Effector memory CD4-positive, alpha-beta T cell (primary cell): ENCODE measurements around the gene SLC39A13.

Source experiments
- DNase-seq, 3 donors: peaks; one replicate each; pipeline ENCODE4 v3.0.0-alpha.2; 2020
- H3K27ac ChIP-seq: 2 replicates; pipeline ENCODE4 v1.7.0; 2013; ENCODE audit warnings: mild to moderate bottlenecking, low read length, moderate library complexity; ENCODE audit not compliant: insufficient read depth, poor library complexity, severe bottlenecking
- H3K27me3 ChIP-seq: replicated peaks from 2 replicates; pipeline ENCODE4 v1.7.0; 2013; ENCODE audit warnings: mild to moderate bottlenecking, low read length; ENCODE audit not compliant: insufficient read depth, control insufficient read depth, poor library complexity, severe bottlenecking
- H3K36me3 ChIP-seq: 2 replicates; pipeline ENCODE4 v1.7.0; 2013; ENCODE audit warnings: mild to moderate bottlenecking, low read length, moderate library complexity; ENCODE audit not compliant: control insufficient read depth, insufficient read depth
- H3K4me1 ChIP-seq: 2 replicates; pipeline ENCODE4 v1.7.0; 2013; ENCODE audit warnings: low read length, mild to moderate bottlenecking; ENCODE audit not compliant: control insufficient read depth, insufficient read depth, poor library complexity, severe bottlenecking
- H3K4me3 ChIP-seq: 2 replicates; pipeline ENCODE4 v1.7.0; 2013; ENCODE audit warnings: low read length, low read depth, mild to moderate bottlenecking; ENCODE audit not compliant: insufficient read depth, poor library complexity, severe bottlenecking
- H3K9me3 ChIP-seq: 2 replicates; pipeline ENCODE4 v1.7.0; 2013; ENCODE audit warnings: mild to moderate bottlenecking, low read length, moderate library complexity; ENCODE audit not compliant: control insufficient read depth

Gene SLC39A13

DNA sequence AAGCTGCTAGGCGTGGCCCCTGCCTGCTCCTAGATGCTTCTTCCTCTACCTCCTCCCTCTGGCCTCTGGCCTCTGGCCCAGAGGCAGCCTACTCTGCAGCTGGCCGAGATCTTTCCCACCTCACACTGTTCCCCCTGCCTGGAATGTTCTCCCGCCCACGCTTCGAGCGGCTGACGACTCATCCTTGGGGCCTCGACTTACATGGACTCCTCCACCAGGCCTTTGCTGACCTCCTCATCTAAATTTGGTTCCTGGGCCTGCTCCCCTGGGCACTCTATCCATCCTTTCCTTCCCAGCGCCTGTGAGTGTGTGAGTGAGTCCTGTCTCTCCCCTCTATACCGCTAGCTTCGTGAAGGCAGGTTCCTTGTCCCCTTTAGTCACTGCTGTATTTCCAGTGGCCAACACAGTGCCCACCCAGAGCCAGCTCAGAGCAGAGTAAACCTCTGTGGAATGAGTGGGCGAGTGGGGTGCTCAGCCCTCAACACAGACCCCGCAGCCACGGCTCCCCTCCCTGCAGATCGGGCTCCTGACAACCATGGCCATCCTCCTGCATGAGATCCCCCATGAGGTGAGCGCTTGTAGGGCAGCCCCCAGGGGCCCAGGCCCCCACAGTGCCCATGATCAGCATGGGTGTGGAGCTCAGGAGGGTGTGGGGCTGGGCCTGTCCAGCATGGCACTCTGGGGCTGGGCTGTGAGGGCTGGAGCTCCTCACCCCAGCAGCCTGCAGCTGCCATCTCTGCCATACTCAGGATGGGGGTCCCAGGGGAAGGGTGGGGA is 5.7 kb downstream of the SLC39A13 start:
- Histone ChIP-seq H3K27ac (no peak overlapping the region), H3K36me3 (peaks cover 43% of the 10 kb centered on the region)

DNA sequence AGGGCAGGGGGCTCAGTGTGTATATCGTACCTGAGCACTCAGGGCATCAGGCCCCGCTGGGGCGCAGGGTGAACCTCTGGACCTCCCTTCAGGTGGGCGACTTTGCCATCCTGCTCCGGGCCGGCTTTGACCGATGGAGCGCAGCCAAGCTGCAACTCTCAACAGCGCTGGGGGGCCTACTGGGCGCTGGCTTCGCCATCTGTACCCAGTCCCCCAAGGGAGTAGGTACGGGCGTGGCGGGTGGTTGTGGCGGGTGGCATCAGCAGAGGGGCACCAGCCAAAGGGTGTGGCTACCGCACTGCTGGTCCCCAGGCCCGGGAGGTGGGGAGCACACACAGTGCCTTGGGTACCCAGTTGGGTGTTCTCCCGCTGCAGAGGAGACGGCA is 6.3 kb downstream of the SLC39A13 start:
- Histone ChIP-seq H3K27ac (no peak overlapping the region), H3K36me3 (peaks cover 47% of the 10 kb centered on the region), H3K4me3 (no peak overlapping the region)

More for the DNA sequence above, 5.7 kb downstream of the SLC39A13 start:
- Histone ChIP-seq H3K4me3 (no peak overlapping the region), H3K4me1 (peaks cover 5% of the 10 kb centered on the region), H3K27me3 (no peaks in the 10 kb centered on the region), H3K9me3 (no peaks in the 10 kb centered on the region)
- DNase-seq = no peak

DNA sequence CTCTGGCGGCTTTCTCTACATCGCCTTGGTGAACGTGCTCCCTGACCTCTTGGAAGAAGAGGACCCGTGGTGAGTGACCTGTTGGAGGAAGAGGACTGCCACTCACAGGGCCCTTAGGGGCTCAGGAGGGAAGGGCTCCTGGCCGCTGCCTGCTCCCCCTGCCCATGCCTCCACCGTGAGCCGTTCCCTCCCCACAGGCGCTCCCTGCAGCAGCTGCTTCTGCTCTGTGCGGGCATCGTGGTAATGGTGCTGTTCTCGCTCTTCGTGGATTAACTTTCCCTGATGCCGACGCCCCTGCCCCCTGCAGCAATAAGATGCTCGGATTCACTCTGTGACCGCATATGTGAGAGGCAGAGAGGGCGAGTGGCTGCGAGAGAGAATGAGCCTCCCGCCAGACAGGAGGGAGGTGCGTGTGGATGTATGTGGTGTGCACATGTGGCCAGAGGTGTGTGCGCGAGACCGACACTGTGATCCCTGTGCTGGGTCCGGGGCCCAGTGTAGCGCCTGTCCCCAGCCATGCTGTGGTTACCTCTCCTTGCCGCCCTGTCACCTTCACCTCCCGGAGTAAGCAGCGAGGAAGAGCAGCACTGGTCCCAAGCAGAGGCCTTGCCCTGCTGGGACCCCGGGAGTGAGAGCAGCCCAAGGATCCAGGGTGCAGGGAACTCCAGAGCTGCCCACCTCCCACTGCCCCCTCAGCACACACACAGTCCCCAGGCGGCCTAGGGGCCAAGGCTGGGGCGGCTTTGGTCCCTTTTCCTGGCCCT is 6.9 kb downstream of the SLC39A13 start:
- Histone ChIP-seq H3K36me3 (peaks cover 53% of the 10 kb centered on the region), H3K27ac (no peak overlapping the region), H3K4me3 (no peak overlapping the region), H3K4me1 (no peaks in the 10 kb centered on the region), H3K9me3 (no peaks in the 10 kb centered on the region), H3K27me3 (no peaks in the 10 kb centered on the region)
- no peak for DNase-seq

More for the DNA sequence above, 6.3 kb downstream of the SLC39A13 start:
- no peak for DNase-seq
- Histone ChIP-seq H3K9me3 (no peaks in the 10 kb centered on the region), H3K27me3 (no peaks in the 10 kb centered on the region), H3K4me1 (no peaks in the 10 kb centered on the region)

DNA sequence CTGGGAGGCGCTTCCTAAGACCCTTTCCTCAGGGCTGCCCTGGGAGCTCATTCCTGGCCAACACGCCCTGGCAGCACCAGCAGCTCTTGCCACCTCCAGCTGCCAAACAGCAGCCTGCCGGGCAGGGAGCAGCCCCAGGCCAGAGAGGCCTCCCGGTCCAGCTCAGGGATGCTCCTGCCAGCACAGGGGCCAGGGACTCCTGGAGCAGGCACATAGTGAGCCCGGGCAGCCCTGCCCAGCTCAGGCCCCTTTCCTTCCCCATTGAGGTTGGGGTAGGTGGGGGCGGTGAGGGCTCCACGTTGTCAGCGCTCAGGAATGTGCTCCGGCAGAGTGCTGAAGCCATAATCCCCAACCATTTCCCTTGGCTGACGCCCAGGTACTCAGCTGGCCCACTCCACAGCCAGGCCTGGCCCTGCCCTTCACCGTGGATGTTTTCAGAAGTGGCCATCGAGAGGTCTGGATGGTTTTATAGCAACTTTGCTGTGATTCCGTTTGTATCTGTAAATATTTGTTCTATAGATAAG is 7.6 kb downstream of the SLC39A13 start:
- H3K27me3 ChIP-seq = no peaks in the 10 kb centered on the region
- no peak for DNase-seq
- H3K4me1 ChIP-seq = no peaks in the 10 kb centered on the region
- H3K4me3 ChIP-seq = no peak overlapping the region
- H3K9me3 ChIP-seq = no peaks in the 10 kb centered on the region
- peaks cover 59% of the 10 kb centered on the region for H3K36me3 ChIP-seq
- H3K27ac ChIP-seq = no peak overlapping the region

DNA sequence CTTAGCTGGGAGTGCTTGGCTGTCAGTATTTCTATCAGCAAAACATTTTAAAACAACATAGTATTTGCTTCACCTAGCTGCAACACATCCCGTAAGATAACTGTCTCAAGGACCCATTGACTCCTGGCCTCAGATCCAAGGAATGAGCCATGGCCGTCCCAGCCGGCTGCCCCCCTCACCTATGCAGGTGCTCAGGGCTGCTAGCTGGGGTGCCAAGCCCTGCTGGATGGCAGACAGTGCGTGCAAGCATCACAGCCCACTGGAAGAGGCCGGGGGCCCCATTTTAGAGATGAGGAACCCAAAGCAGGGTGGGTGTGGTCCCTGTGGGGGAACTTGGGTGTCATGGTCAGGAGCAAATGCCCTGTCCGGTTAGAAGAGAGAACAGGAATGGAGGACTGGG is 9.3 kb downstream of the SLC39A13 start:
- H3K9me3 ChIP-seq = no peaks in the 10 kb centered on the region
- H3K27me3 ChIP-seq = no peaks in the 10 kb centered on the region
- H3K27ac ChIP-seq = no peak overlapping the region
- H3K4me3 ChIP-seq = no peak overlapping the region
- H3K4me1 ChIP-seq = no peaks in the 10 kb centered on the region
- H3K36me3 ChIP-seq = peaks cover 76% of the 10 kb centered on the region
- DNase-seq = no peak

DNA sequence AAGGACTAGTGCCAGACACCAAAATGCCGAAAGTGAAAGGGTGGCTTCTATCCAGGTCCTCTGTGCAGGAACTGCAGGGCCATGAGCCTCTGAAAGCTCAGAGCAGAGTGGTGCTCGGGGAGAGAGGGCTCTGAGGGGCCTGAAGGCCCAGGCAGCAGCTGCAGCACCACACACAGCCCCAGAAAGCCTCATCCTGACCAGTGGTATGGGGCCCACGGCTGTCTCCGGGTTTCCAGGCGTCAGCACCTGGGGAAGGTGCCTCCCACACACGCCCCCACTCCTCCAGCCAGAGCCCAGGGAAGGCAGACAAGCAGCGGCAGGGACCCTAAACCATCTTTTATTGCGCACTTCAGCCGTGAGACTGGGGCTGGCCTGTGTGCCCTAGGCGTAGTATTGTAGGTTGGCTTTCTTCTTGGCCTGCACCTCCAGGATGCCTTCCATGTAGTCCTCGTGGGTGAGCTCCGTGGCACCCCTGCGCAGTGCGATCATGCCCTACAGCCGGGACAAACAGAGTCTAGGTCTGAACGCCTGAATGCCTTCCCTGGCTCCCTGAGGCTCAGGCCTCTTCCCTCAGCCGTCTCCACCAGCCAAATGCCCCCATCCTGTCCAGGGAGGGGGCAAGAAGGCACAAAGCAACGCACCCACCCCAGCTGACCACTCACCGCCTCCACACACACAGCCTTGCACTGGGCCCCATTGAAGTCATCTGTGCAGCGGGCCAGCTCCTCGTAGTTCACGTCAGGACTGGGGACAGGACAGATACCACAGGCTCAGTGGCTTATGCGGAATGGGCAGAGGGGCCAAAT is 10.3 kb downstream of the SLC39A13 start:
- Histone ChIP-seq H3K4me3 (no peak overlapping the region), H3K36me3 (peaks cover 79% of the 10 kb centered on the region), H3K27ac (no peak overlapping the region), H3K27me3 (no peaks in the 10 kb centered on the region), H3K9me3 (no peaks in the 10 kb centered on the region), H3K4me1 (no peaks in the 10 kb centered on the region)
- DNase-seq = no peak

DNA sequence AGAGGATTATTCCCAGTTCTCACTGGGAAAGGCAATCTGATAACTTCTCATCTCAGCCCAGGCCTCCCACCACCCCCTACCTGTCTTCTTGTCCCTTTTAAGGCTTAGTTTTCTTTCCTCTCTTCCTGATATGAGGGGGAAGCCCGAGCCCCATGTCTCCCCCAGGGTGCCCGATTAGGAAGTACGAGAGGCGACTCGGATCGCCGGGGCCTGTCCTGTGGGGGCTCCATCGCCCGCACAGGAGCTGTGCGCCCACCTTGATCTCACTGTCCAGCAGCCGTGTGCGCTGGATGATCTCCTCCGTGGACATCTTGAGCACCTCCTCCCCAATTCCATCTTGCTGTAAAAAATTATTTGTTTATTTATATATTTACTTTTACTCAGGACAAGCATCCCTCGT is 17.2 kb downstream of the SLC39A13 start:
- no peaks in the 10 kb centered on the region for H3K9me3 ChIP-seq
- H3K36me3 ChIP-seq = peaks cover 38% of the 10 kb centered on the region
- peaks cover 8% of the 10 kb centered on the region for H3K4me1 ChIP-seq
- H3K27me3 ChIP-seq = no peaks in the 10 kb centered on the region
- H3K4me3 ChIP-seq = peak overlapping the region; percentile 93
- DNase-seq = no peak
- H3K27ac ChIP-seq = peak overlapping the region; percentile 79

DNA sequence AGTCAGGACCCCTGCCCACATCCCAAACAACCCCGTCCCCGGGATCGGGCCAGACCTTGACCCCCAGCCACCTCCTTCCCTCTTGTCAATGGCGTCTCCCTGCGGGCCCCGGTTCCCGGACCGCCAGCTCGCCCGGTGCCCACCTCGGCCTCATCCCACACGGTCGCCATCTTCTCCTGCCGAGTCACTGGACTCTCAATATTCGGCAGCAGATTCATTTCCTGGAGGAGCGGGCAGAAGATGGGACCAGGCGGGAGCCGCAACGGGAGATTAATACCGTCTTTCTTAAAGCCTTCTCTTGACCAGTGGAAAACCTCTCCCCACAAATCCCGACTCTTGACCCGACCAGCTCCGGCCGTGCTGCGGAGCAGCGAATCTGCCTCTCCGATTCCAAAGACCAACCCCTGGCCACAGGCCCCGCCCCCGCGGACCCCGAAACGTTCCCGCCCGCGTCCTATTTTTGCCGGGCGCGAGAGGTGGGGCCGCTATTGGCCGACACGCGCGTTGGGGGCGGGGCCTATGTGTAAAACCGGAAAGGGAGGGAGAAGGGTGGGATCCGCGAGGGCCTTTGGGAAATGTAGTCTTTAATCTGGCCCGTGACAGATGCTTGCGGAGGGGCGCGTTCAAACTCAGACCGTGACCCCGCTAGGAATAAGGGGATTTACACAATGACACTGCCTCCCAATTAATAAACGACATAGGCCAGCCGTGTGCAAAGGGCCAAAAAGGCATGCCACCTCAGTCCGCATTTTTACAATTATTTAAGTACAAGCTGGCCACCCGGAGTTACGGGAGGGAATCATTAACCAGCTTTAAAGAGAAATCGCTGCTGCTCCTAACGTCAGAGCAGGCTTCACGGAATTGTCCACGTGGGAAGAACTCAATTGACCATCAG is 17.9 kb downstream of the SLC39A13 start, which contains the start of gene PSMC3:
Gene PSMC3, minus strand, starts transcription at position 378 of the 895 bp plus-strand sequence. Its CDS starts 160 bp downstream, at position 218.
- peak within 1 kb of the TSS; percentile 93 for H3K4me3 ChIP-seq
- peaks cover 8% of the 10 kb centered on the region for H3K4me1 ChIP-seq
- H3K27ac ChIP-seq = peak within 1 kb of the TSS; percentile 79
- no peaks in the 10 kb centered on the region for H3K27me3 ChIP-seq
- H3K36me3 ChIP-seq = peaks cover 32% of the 10 kb centered on the region
- DNase-seq = peak; percentile 94 to 96 (median 95)
- H3K9me3 ChIP-seq = no peaks in the 10 kb centered on the region

DNA sequence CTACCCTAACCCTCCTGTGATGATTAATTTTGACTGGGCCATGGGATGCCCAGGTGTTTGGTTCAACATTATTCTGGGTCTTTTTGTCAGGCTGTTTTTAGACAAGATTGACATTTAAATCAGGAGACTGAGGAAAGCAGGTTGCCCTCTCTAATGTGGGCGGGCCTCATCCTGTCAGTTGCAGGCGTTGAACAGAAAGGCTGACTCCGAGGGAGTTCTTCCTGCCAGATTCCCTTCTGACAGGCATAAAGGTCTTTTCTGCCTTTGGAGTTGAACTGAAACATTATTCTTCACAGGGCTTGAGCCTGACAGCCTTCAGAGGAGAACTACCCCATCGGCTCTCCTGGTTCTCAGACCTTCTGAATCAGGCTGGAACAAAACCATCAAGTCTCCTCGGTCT is 22.1 kb downstream of the SLC39A13 start:
- no peaks in the 10 kb centered on the region for H3K27me3 ChIP-seq

More for the DNA sequence above, 22.1 kb downstream of the SLC39A13 start:
- Histone ChIP-seq H3K4me1 (peaks cover 2% of the 10 kb centered on the region), H3K36me3 (no peaks in the 10 kb centered on the region), H3K4me3 (no peak overlapping the region), H3K27ac (no peak overlapping the region), H3K9me3 (no peaks in the 10 kb centered on the region)
- no peak for DNase-seq
